MM.1S (cell line): ENCODE data around the gene KIAA1191.

ENCODE experiments used
- DNase-seq: peaks from one replicate; pipeline ENCODE4 v3.0.0-alpha.2; 2015
- H2AFZ ChIP-seq: fragments of 300-600 bp; sonication (generic); 2 replicates; pipeline ENCODE4 v1.6.0; 2016; ENCODE audit warnings: antibody characterized with exemption, low read length
- H3F3A ChIP-seq: fragments of 300-600 bp; sonication (generic); 2 replicates; pipeline ENCODE4 v1.6.1; 2016; ENCODE audit warnings: mild to moderate bottlenecking, antibody characterized with exemption, low read length, moderate library complexity, mixed read lengths; ENCODE audit not compliant: insufficient read depth
- H3K27ac ChIP-seq: fragments of 300-600 bp; sonication (generic); 2 replicates; pipeline ENCODE4 v1.5.1; 2016; ENCODE audit warnings: mild to moderate bottlenecking, low read length
- H3K27me3 ChIP-seq: fragments of 300-600 bp; sonication (generic); replicated peaks from 2 replicates; pipeline ENCODE4 v1.6.0; 2016; ENCODE audit warnings: low read length; ENCODE audit not compliant: insufficient read depth
- H3K36me3 ChIP-seq: fragments of 300-600 bp; sonication (generic); replicated peaks from 2 replicates; pipeline ENCODE4 v1.6.1; 2016; ENCODE audit warnings: mild to moderate bottlenecking, low read length, mixed read lengths; ENCODE audit not compliant: insufficient read depth
- H3K4me1 ChIP-seq: fragments of 300-600 bp; sonication (generic); 2 replicates; pipeline ENCODE4 v1.6.1; 2016; ENCODE audit warnings: low read length, mixed read lengths
- H3K4me2 ChIP-seq: fragments of 300-600 bp; sonication (generic); 2 replicates; pipeline ENCODE4 v1.6.0; 2016; ENCODE audit warnings: low read depth, low read length
- H3K4me3 ChIP-seq: fragments of 300-600 bp; sonication (generic); 2 replicates; pipeline ENCODE4 v1.5.1; 2016; ENCODE audit warnings: low read length, mixed read lengths
- H3K79me2 ChIP-seq: fragments of 300-600 bp; sonication (generic); 2 replicates; pipeline ENCODE4 v1.6.1; 2016; ENCODE audit warnings: mixed run types, low read length, mixed read lengths
- H3K9ac ChIP-seq: fragments of 300-600 bp; sonication (generic); 2 replicates; pipeline ENCODE4 v1.6.1; 2016; ENCODE audit warnings: low read length, mixed read lengths
- H3K9me2 ChIP-seq: fragments of 300-600 bp; sonication (generic); replicated peaks from 2 replicates; pipeline ENCODE4 v1.6.1; 2016; ENCODE audit warnings: mild to moderate bottlenecking, low read length, mixed read lengths; ENCODE audit not compliant: insufficient read depth
- H3K9me3 ChIP-seq: fragments of 300-600 bp; sonication (generic); replicated peaks from 2 replicates; pipeline ENCODE4 v1.6.1; 2016; ENCODE audit warnings: mild to moderate bottlenecking, low read length, mixed read lengths; ENCODE audit not compliant: insufficient read depth
- H4K20me1 ChIP-seq: fragments of 300-600 bp; sonication (generic); 2 replicates; pipeline ENCODE4 v1.6.1; 2016; ENCODE audit warnings: mild to moderate bottlenecking, low read length, moderate library complexity, mixed read lengths; ENCODE audit not compliant: insufficient read depth
- EZH2 ChIP-seq: fragments of 300-600 bp; sonication (generic); optimal IDR thresholded peaks from 2 replicates; pipeline ENCODE3; 2017; ENCODE audit warnings: low read depth, mild to moderate bottlenecking, antibody characterized with exemption, low read length, mixed read lengths
- EZH2phosphoT487 ChIP-seq: fragments of 300-600 bp; sonication (generic); IDR thresholded peaks from 2 replicates; pipeline ENCODE4 v1.6.1; 2018; ENCODE audit warnings: antibody characterized with exemption, low read length
- TF ChIP-seq, protein P1 (sequence below): fragments of 300-600 bp; sonication (generic); IDR thresholded peaks from 2 replicates; pipeline ENCODE4 v1.5.1; 2016; ENCODE audit warnings: antibody characterized with exemption, low read length, mixed read lengths

KIAA1191 gene

DNA sequence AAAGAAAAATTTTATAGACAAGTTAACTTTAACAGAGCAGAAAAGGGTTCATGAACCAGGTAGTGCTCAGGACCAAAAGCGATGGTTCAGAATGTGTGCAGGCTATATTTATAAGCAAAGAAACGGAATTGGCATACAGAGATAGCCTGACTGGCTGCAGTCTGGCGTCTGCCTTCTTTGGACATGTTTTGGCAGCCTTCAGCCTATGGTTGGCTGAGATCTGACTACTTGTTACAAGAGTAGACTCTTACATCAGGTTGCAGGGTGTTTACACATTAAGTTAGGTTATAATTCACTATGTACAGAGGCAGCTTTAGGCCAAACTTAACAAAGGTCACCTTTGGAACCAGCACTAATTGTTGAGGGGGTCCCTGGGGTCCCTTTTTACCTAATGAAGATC is 19.9 kb upstream of the KIAA1191 start:
- peaks cover 10% of the 10 kb centered on the region; the same call in 1 of the 2 replicates for H3K36me3 ChIP-seq
- peaks cover 25% of the 10 kb centered on the region for H3K79me2 ChIP-seq
- no peak overlapping the region for H2AFZ ChIP-seq
- peaks cover 8% of the 10 kb centered on the region; the same call in 1 of the 2 replicates for H4K20me1 ChIP-seq
- H3K9me2 ChIP-seq = no peaks in the 10 kb centered on the region
- H3K4me3 ChIP-seq = no peak overlapping the region
- no peak overlapping the region for H3K9ac ChIP-seq
- no peaks in the 10 kb centered on the region for H3K27me3 ChIP-seq
- H3F3A ChIP-seq = 0 out of 2 replicates have a peak, but pooled peaks cover 5% of the 10 kb centered on the region
- H3K27ac ChIP-seq = no peak overlapping the region
- DNase-seq = no peak
- TF ChIP-seq EZH2 = no peak
- TF ChIP-seq EZH2phosphoT487 = no peak
- TF ChIP-seq, protein P1, sequence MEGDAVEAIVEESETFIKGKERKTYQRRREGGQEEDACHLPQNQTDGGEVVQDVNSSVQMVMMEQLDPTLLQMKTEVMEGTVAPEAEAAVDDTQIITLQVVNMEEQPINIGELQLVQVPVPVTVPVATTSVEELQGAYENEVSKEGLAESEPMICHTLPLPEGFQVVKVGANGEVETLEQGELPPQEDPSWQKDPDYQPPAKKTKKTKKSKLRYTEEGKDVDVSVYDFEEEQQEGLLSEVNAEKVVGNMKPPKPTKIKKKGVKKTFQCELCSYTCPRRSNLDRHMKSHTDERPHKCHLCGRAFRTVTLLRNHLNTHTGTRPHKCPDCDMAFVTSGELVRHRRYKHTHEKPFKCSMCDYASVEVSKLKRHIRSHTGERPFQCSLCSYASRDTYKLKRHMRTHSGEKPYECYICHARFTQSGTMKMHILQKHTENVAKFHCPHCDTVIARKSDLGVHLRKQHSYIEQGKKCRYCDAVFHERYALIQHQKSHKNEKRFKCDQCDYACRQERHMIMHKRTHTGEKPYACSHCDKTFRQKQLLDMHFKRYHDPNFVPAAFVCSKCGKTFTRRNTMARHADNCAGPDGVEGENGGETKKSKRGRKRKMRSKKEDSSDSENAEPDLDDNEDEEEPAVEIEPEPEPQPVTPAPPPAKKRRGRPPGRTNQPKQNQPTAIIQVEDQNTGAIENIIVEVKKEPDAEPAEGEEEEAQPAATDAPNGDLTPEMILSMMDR = no peak
- no peak overlapping the region for H3K4me2 ChIP-seq
- no peaks in the 10 kb centered on the region for H3K4me1 ChIP-seq
- no peaks in the 10 kb centered on the region for H3K9me3 ChIP-seq

DNA sequence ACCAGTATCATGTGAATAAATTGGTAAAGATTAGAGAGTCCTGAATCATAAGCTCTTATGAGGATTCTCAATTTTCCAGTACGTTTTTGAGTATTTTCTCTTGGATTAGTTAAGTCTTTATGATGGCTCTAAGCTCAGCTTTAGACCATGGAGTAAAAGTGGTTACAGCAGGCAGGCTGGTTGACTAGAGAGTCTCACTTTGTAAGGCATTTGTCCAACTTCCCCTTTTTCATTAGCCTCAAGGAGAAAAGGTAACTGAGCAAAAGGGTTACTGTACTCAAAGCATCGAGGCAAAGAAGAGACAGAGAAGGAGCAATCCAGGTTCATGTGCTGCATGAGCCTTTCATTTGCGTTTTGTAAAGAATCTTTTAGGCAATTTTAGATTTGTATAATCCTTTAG is 18.3 kb upstream of the KIAA1191 start:
- no peak for DNase-seq
- peaks cover 3% of the 10 kb centered on the region; the same call in 1 of the 2 replicates for H3K36me3 ChIP-seq
- TF ChIP-seq, protein P1 = no peak
- TF ChIP-seq EZH2 (no peak), EZH2phosphoT487 (no peak)
- H3K9me2 ChIP-seq = no peaks in the 10 kb centered on the region
- H3K4me1 ChIP-seq = no peaks in the 10 kb centered on the region
- no peaks in the 10 kb centered on the region for H3K9me3 ChIP-seq
- peaks cover 1% of the 10 kb centered on the region; the same call in 1 of the 2 replicates for H4K20me1 ChIP-seq
- no peak overlapping the region for H2AFZ ChIP-seq
- no peak overlapping the region for H3K27ac ChIP-seq
- H3K27me3 ChIP-seq = no peaks in the 10 kb centered on the region
- H3K9ac ChIP-seq = no peak overlapping the region
- H3K4me3 ChIP-seq = no peak overlapping the region
- H3F3A ChIP-seq = 0 out of 2 replicates have a peak, but pooled peaks cover 5% of the 10 kb centered on the region
- H3K79me2 ChIP-seq = peaks cover 9% of the 10 kb centered on the region
- H3K4me2 ChIP-seq = no peak overlapping the region

- no peak overlapping the region for H3K9ac ChIP-seq
- TF ChIP-seq, protein P1 = no peak
- TF ChIP-seq EZH2 (no peak), EZH2phosphoT487 (no peak)
- no peak overlapping the region for H3K4me3 ChIP-seq
- H3F3A ChIP-seq = no peaks in the 10 kb centered on the region
- no peaks in the 10 kb centered on the region for H3K4me1 ChIP-seq
- no peaks in the 10 kb centered on the region for H4K20me1 ChIP-seq
- no peak overlapping the region for H3K4me2 ChIP-seq
- no peaks in the 10 kb centered on the region for H3K9me3 ChIP-seq
- 0 out of 2 replicates have a peak, but pooled peaks cover under 1% of the 10 kb centered on the region for H3K27me3 ChIP-seq
- no peaks in the 10 kb centered on the region for H3K9me2 ChIP-seq
- no peaks in the 10 kb centered on the region for H3K79me2 ChIP-seq
- no peak overlapping the region for H3K27ac ChIP-seq
- H2AFZ ChIP-seq = no peak overlapping the region
- H3K36me3 ChIP-seq = no peaks in the 10 kb centered on the region
- no peak for DNase-seq
Measured at GRCh38 chr5:176373100-176373818, 11.7 kb upstream of the KIAA1191 start.
